ENCODE data around the gene HELZ.

GRCh38 chr17:67125924-67126323 lies 119.1 kb downstream of the HELZ start:
- TF ChIP-seq EZH2phosphoT487 (IDR thresholded peaks at IDR 0.05; ENCODE audit: insufficient read depth, low read depth) = no peak
- no peak for TF ChIP-seq EZH2 (IDR thresholded peaks at IDR 0.05; ENCODE audit: insufficient read depth, poor library complexity, severe bottlenecking)
